Body of pancreas (tissue), 4 donors: ENCODE measurements around the gene SDC1. TPM values are rescaled to one million over a fixed set of nuclear protein-coding genes. Genes with fewer than 3 reads are reported as not detected.
"Not testable (repeated sequence)": the region's sequence is repeated elsewhere in the genome, so short reads cannot be mapped to it uniquely, and the experiment has no call there.

Experiments
- ATAC-seq: fragments of 150-250 bp; one replicate; pipeline ENCODE4 v1.9.1; 2016
- DNase-seq, 4 donors: peaks; one replicate each; pipeline ENCODE4 v3.0.0-alpha.2; 2019
- H3K27ac ChIP-seq, 4 donors: fragments of 200-600 bp; sonication (generic); 1 replicate in 3 of 4; 2 replicates in 1 of 4; pipeline versions ENCODE4 v1.5.1 to v1.6.1; 2016 to 2019; ENCODE audit warnings: mild to moderate bottlenecking in 1 of 4, mixed read lengths in 1 of 4, moderate library complexity in 1 of 4
- H3K27me3 ChIP-seq, 2 donors: fragments of 200-600 bp; sonication (generic); one replicate each; pipeline ENCODE4 v1.6.0; 2016; ENCODE audit warnings: mild to moderate bottlenecking in 1 of 2
- H3K36me3 ChIP-seq, 2 donors: fragments of 200-600 bp; sonication (generic); replicated peaks in 1 of 2; 2 replicates each; pipeline ENCODE4 v1.5.1; 2016; ENCODE audit warnings: low read depth in 2 of 2; ENCODE audit not compliant: insufficient read depth in 1 of 2
- H3K4me1 ChIP-seq: fragments of 200-600 bp; sonication (generic); one replicate; pipeline ENCODE4 v1.6.0; 2016
- H3K4me3 ChIP-seq, 2 donors: fragments of 200-600 bp; sonication (generic); 1 replicate in 1 of 2; 2 replicates in 1 of 2; pipeline ENCODE4 v1.5.1; 2016 to 2019
- H3K9me3 ChIP-seq, 3 donors: fragments of 200-600 bp; sonication (generic); 1 replicate in 2 of 3; 2 replicates in 1 of 3; pipeline ENCODE4 v1.5.1; 2016
- POLR2A ChIP-seq, 3 donors: fragments of 450-650 bp; IDR thresholded peaks; one replicate each; pipeline ENCODE4 v1.6.1; 2016; ENCODE audit warnings: antibody characterized with exemption in 3 of 3, mild to moderate bottlenecking in 2 of 3
- WGBS, 2 donors: methylation state at CpG; one replicate each; pipeline ENCODE4 v1.1.5; 2017; 5-methylcytosine and 5-hydroxymethylcytosine counted together
- intact Hi-C: fragments of 100-400 bp; cut with DNase I; formaldehyde crosslinking; loops from one replicate; pipeline ENCODE4 v1.15.1; 2023
- total RNA-seq, 2 donors: library from RNA; depleted of rRNA; stranded (reverse); fragments of >200 nt; gene quantifications; one replicate each; pipeline ENCODE4 v1.1.0, GENCODE V29; 2016
- TF ChIP-seq, protein P1 (sequence below), 7 experiments: fragments of 450-650 bp in 4 of 7; fragments of 200-600 bp in 3 of 7; sonication (generic) in 3 of 7; IDR thresholded peaks; one replicate each; pipeline ENCODE4 v1.5.1; 2016 to 2019; ENCODE audit warnings: antibody characterized with exemption in 7 of 7

Gene SDC1
- total RNA-seq, 2 donors from 2014 or later = 24.7 to 53.2 TPM

DNA sequence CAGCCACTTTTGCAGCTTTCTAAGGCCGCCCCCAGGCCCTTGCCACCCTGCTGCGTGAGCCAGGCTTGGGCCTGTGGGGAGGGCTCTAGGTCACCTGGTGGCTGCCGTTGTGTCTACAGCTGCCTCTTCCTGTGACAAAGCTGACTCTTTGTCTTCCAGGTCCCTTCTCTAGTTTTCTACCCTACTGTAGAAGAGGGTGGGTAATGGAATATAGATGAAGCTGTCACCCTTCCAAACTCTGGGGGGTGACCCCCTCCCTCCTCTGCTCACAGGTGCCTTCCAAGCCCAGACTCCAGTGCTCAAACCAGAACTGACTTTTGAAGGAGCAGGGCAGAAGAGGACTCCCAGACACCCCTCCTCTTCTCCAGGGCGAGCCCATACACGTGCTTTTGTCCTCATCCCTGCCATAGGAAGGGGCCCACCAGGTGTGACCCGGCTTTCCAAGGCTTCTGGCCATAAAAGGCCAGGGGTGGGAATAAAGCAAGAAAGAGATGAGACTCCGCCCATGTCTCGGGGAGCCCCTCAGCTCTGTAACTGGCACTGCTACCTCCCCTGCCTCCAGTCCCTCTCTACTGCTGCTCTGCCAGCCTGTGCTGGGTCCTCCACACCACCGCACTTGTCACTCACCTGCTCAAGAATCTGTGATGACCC lies 17.9 kb upstream of the SDC1 start:
- Histone ChIP-seq H3K27ac (no peak overlapping the region), H3K4me1 (no peaks in the 10 kb centered on the region), H3K27me3 (no peaks in the 10 kb centered on the region), H3K4me3 (no peak overlapping the region), H3K9me3 (no peaks in the 10 kb centered on the region), H3K36me3 (peaks cover 0 to 3% of the 10 kb centered on the region in 2 donors)
- intact Hi-C loops = no loop called here
- ATAC-seq (no peak), DNase-seq (no peak)
- WGBS, 2 donors = 63 to 64% methylated on average over 9 of the region's 9 CpGs
- no peak for TF ChIP-seq POLR2A (IDR thresholded peaks at IDR 0.05)
- TF ChIP-seq, protein P1, sequence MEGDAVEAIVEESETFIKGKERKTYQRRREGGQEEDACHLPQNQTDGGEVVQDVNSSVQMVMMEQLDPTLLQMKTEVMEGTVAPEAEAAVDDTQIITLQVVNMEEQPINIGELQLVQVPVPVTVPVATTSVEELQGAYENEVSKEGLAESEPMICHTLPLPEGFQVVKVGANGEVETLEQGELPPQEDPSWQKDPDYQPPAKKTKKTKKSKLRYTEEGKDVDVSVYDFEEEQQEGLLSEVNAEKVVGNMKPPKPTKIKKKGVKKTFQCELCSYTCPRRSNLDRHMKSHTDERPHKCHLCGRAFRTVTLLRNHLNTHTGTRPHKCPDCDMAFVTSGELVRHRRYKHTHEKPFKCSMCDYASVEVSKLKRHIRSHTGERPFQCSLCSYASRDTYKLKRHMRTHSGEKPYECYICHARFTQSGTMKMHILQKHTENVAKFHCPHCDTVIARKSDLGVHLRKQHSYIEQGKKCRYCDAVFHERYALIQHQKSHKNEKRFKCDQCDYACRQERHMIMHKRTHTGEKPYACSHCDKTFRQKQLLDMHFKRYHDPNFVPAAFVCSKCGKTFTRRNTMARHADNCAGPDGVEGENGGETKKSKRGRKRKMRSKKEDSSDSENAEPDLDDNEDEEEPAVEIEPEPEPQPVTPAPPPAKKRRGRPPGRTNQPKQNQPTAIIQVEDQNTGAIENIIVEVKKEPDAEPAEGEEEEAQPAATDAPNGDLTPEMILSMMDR (IDR thresholded peaks at IDR 0.05) = no peak

DNA sequence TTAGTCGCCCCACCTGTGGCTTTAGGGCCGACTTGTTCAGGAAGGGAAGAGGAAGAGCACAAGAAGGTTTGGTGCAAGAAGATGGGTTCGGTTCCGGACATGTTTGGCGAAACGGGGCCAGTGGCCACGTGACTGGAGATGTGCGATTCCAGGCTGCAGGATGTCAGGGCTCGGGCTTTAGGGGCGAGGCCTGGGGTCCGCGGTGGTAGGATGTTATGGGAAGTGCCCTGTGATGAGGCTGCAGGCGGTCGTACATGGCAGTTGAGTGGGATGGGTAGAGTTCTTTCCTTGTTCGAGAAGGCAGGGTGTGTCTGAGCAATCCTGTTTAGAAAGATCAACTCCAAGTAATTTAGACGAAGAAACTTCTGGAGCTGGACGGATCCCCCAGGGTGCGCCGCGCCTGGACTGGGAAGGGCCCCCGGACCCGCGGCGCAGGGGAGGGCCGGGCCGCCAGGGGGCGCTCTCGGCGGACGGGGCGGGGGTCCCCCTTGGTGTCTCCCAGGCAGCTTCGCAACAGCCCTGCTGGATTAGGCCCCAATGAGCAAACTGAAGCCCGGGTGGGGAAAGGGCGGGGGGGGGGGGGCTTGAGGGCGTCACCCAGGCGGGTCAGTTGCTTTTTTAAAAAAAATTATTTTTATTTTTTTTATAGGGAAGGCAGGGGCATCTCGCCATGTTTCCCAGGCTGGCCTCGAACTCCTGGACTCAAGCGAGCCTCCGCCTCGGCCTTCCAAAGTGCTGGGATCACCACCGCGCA lies 17.2 kb upstream of the SDC1 start:
- TF ChIP-seq, protein P1 (IDR thresholded peaks at IDR 0.05) = peak in 4 of 7 experiments; percentile 3 to 40 (median 17)
- no peak for TF ChIP-seq POLR2A (IDR thresholded peaks at IDR 0.05)

DNA sequence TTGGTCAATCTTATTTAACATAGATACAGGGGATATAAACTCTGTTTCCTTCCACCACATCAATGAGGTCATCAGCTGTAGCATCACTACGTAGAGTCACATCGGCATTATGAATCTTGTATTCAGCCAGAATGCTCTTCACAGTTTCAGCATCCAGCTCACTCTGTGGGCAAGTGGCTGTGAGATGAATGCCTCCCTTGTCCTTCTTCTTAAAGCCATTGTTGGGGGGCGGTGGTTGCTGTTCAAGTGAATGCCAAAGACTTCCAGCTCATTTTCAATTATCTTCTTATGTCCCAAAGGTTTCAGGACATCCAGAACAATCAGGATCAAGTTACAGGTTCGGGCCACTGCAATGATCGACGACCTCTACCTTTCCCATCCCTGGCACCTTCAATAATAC lies 15.4 kb upstream of the SDC1 start:
- H3K9me3 ChIP-seq, H3K27me3 ChIP-seq, DNase-seq, ATAC-seq, H3K4me1 ChIP-seq, H3K4me3 ChIP-seq, intact Hi-C loops, H3K27ac ChIP-seq, H3K36me3 ChIP-seq: not testable (repeated sequence)
- WGBS, 2 donors = 89 to 92% methylated on average over 6 of the region's 6 CpGs

More for the DNA sequence above, 17.2 kb upstream of the SDC1 start:
- Histone ChIP-seq H3K9me3 (no peaks in the 10 kb centered on the region), H3K4me3 (no peak overlapping the region), H3K27me3 (no peaks in the 10 kb centered on the region), H3K36me3 (no peaks in the 10 kb centered on the region), H3K4me1 (no peaks in the 10 kb centered on the region), H3K27ac (no peak overlapping the region)
- intact Hi-C loops = no loop called here
- DNase-seq (no peak), ATAC-seq (no peak)
- WGBS, 2 donors = 37 to 41% methylated on average over 35 to 43 of the region's 43 CpGs

DNA sequence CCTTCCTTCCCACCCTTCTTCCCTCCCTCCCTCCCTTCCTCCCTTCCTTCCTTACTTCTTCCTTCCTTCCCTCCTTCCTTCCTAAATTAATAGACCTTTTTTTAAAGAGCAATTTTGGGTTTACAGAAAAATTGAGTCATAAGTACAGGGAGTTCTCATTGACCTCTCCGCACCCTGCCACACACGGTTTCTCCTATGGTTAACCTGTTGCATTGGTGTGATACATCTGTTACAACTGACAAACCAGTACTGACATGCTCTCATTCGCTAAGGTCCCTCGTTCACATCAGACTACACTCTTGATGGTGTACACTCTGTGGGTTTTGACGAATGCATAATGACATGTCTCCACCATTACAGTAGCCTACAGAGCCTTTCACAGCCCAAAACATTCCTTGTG lies 11.6 kb upstream of the SDC1 start:
- H3K4me3 ChIP-seq = no peak overlapping the region
- 65 to 67% methylated on average over 5 of the region's 5 CpGs for WGBS, 2 donors

DNA sequence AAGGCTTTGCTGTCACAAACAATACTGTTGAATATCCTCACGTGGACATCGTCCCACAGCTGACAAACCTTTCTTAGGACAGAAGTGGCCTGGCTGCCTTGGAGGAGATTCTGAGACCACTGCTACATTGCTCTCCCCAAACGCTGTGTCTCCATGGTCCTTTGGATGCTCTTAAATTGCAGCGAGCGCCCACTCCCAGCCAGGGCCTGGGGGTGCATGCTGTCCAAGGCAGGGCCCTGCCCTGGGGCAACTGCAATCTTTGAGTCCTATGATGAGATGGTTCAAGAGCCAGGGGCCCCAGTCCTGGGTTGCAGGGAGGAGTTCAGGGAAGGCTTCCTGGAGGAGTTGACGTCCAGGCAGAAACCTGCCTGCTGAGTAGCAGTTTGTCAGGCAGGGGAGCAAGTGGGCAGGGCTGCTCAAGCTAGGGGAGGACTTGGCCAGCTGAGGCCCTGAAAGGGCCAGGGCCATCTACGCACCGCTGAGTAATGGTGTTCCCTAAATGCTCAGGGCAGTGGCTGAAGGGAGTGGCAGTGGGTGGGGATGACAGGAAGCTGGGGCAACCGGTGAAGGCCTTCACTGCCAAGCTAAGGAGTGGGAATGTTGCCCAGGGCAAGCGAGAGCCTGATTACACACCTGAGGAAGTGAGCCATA lies 10.8 kb upstream of the SDC1 start:
- no peaks in the 10 kb centered on the region for H3K4me1 ChIP-seq
- H3K27me3 ChIP-seq = no peaks in the 10 kb centered on the region
- no peaks in the 10 kb centered on the region for H3K9me3 ChIP-seq
- no peak overlapping the region for H3K27ac ChIP-seq
- no peak for ATAC-seq
- H3K4me3 ChIP-seq = no peak overlapping the region
- intact Hi-C loops = no loop called here
- no peak for DNase-seq
- WGBS, 2 donors = 77 to 89% methylated on average over 7 to 10 of the region's 10 CpGs
- no peak for TF ChIP-seq POLR2A (IDR thresholded peaks at IDR 0.05)
- TF ChIP-seq, protein P1 (IDR thresholded peaks at IDR 0.05) = no peak
- H3K36me3 ChIP-seq = no peaks in the 10 kb centered on the region

More for the DNA sequence above, 11.6 kb upstream of the SDC1 start:
- Histone ChIP-seq H3K4me1 (no peaks in the 10 kb centered on the region), H3K27me3 (no peaks in the 10 kb centered on the region), H3K36me3 (no peaks in the 10 kb centered on the region), H3K27ac (no peak overlapping the region), H3K9me3 (no peaks in the 10 kb centered on the region)
- no peak for ATAC-seq
- intact Hi-C loops = no loop called here
- no peak for DNase-seq
- TF ChIP-seq, protein P1 (IDR thresholded peaks at IDR 0.05) = no peak
- no peak for TF ChIP-seq POLR2A (IDR thresholded peaks at IDR 0.05)

DNA sequence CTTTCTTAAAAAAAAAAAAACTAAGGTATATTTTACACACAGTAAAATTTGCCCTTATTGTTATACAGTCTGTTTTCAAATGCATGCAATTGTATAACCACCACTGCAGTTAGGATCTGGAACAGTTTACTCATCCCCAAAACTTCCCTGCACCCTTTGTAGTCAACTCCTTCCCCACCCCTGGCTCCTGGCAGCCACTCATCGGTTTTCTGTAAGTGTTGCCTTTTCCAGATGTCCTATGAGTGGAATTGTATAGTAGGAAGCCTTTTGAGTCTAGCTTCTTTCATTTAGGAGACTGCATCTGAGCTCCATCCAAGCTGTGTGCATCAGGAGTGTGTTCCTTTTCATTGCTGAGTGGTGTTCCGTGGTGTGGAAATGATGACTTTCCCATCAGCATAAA lies 9.7 kb upstream of the SDC1 start:
- intact Hi-C loops, DNase-seq, H3K27ac ChIP-seq, H3K27me3 ChIP-seq, H3K9me3 ChIP-seq, H3K36me3 ChIP-seq, ATAC-seq, H3K4me3 ChIP-seq, H3K4me1 ChIP-seq: not testable (repeated sequence)
- 73 to 78% methylated on average over 2 of the region's 2 CpGs for WGBS, 2 donors
